SH-SY5Y (cell line): ENCODE data around the gene MAP4K3.

Experiments
- GATA2 ChIP-seq: IDR thresholded peaks from 2 replicates; pipeline ENCODE4 v1.6.1; 2011; ENCODE audit warnings: mild to moderate bottlenecking, low read depth, low read length
- GATA3 ChIP-seq: IDR thresholded peaks from 2 replicates; pipeline ENCODE4 v1.6.1; 2011; ENCODE audit warnings: low read depth, mild to moderate bottlenecking, low read length, moderate library complexity

DNA sequence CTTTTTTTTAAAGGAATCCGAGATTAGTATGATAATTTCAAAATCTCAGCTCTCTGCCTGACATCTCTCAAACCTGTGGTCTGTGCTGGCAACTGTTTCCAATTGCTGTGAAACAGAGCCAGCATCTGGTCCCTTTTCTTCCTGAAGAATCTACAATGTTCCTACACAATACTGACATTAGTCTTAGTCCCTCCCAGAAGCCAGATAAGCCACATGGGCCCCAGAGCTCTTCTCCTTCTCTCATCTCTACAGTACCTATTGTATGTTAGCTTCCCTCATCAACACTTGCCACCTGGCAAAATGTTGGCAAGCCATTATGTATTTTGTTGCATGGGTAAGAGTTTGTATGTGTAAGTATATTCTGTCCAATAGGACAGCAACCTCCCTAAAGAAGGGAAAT lies 130.5 kb downstream of the MAP4K3 start:
- TF ChIP-seq GATA3 (no peak), GATA2 (no peak)
